HG03342 (cell line): ENCODE measurements around the gene AGR2.
"Not testable (repeated sequence)": the region's sequence is repeated elsewhere in the genome, so short reads cannot be mapped to it uniquely, and the experiment has no call there.

Experiments
- ATAC-seq: cut with Tn5 transposase; IDR thresholded peaks from one replicate; pipeline ENCODE4 v1.9.1; 2021; ENCODE audit warnings: mild to moderate bottlenecking, moderate library complexity; ENCODE audit not compliant: unreplicated experiment

AGR2 gene

GRCh38 chr7:16774986-16775385, 29.8 kb downstream of the AGR2 start:
- ATAC-seq, result no peak

GRCh38 chr7:16774294-16774693, 30.5 kb downstream of the AGR2 start:
- no peak for ATAC-seq

GRCh38 chr7:16773884-16774283, 30.9 kb downstream of the AGR2 start:
- no peak for ATAC-seq

GRCh38 chr7:16773326-16773725, 31.5 kb downstream of the AGR2 start:
- no peak for ATAC-seq

GRCh38 chr7:16770657-16771329, 34.0 kb downstream of the AGR2 start:
- no peak for ATAC-seq

- ATAC-seq, result not testable (repeated sequence)
Measured at GRCh38 chr7:16769994-16770393, 34.8 kb downstream of the AGR2 start.

GRCh38 chr7:16765436-16765859, 39.4 kb downstream of the AGR2 start:
- no peak for ATAC-seq

GRCh38 chr7:16764942-16765341, 39.9 kb downstream of the AGR2 start:
- no peak for ATAC-seq

GRCh38 chr7:16762177-16762576, 42.6 kb downstream of the AGR2 start:
- no peak for ATAC-seq

- ATAC-seq, result no peak
Measured at GRCh38 chr7:16759840-16760239, 45.0 kb downstream of the AGR2 start.

GRCh38 chr7:16758631-16759611, 45.9 kb downstream of the AGR2 start:
- no peak for ATAC-seq

GRCh38 chr7:16758036-16758435, 46.8 kb downstream of the AGR2 start:
- ATAC-seq, result no peak

GRCh38 chr7:16755397-16755796, 49.4 kb downstream of the AGR2 start:
- no peak for ATAC-seq

- no peak for ATAC-seq
Measured at GRCh38 chr7:16754856-16755317, 49.9 kb downstream of the AGR2 start.

- ATAC-seq, result no peak
Measured at GRCh38 chr7:16753932-16754855, 50.6 kb downstream of the AGR2 start.

- no peak for ATAC-seq
Measured at GRCh38 chr7:16753102-16753931, 51.5 kb downstream of the AGR2 start, which contains the start of gene TSPAN13. Gene TSPAN13 (plus strand): TSS chr7:16753755. CDS start chr7:16753968, 213 bp downstream.

- no peak for ATAC-seq
Measured at GRCh38 chr7:16747102-16747501, 57.7 kb downstream of the AGR2 start.

- no peak for ATAC-seq
Measured at GRCh38 chr7:16745645-16746044, 59.2 kb downstream of the AGR2 start.

- ATAC-seq, result no peak
Measured at GRCh38 chr7:16744518-16745250, 60.1 kb downstream of the AGR2 start.
